Stimulated activated CD8-positive, alpha-beta memory T cell treated with anti-CD3 and anti-CD28 coated beads, Interleukin-7, amount 100 ng/mL, for 48 hours (primary cell): ENCODE data around the gene MGLL.
"Not testable (repeated sequence)": the region's sequence is repeated elsewhere in the genome, so short reads cannot be mapped to it uniquely, and the experiment has no call there.

ENCODE experiments used
- DNase-seq, 2 donors: peaks; one replicate each; pipeline ENCODE4 v3.0.0-alpha.2; 2020; ENCODE audit warnings: low read depth in 1 of 2; ENCODE audit errors: extremely low read depth in 1 of 2

MGLL gene

GRCh38 chr3:127663151-127663550 is 159.2 kb downstream of the MGLL start:
- no peak for DNase-seq

- no peak for DNase-seq
Measured at GRCh38 chr3:127662001-127662469, 160.3 kb downstream of the MGLL start.

- no peak for DNase-seq
Measured at GRCh38 chr3:127661600-127661999, 160.7 kb downstream of the MGLL start.

- no peak for DNase-seq
Measured at GRCh38 chr3:127660621-127661251, 161.6 kb downstream of the MGLL start.

- no peak for DNase-seq
Measured at GRCh38 chr3:127658234-127658633, 164.1 kb downstream of the MGLL start.

GRCh38 chr3:127656906-127657305 is 165.4 kb downstream of the MGLL start:
- DNase-seq: no peak

GRCh38 chr3:127655641-127656040 is 166.7 kb downstream of the MGLL start:
- no peak for DNase-seq

- not testable (repeated sequence) for DNase-seq
Measured at GRCh38 chr3:127654993-127655392, 167.3 kb downstream of the MGLL start.

GRCh38 chr3:127654374-127654773 is 167.9 kb downstream of the MGLL start:
- no peak for DNase-seq

- DNase-seq: no peak
Measured at GRCh38 chr3:127652246-127652995, 169.9 kb downstream of the MGLL start.

- DNase-seq: no peak
Measured at GRCh38 chr3:127651516-127652172, 170.7 kb downstream of the MGLL start.

- no peak for DNase-seq
Measured at GRCh38 chr3:127650236-127650635, 172.1 kb downstream of the MGLL start.

GRCh38 chr3:127647845-127648204 is 174.5 kb downstream of the MGLL start:
- no peak for DNase-seq

GRCh38 chr3:127647166-127647844 is 175.0 kb downstream of the MGLL start:
- DNase-seq: no peak

GRCh38 chr3:127646501-127647046 is 175.7 kb downstream of the MGLL start:
- DNase-seq: no peak

- no peak for DNase-seq
Measured at GRCh38 chr3:127645371-127646015, 176.8 kb downstream of the MGLL start.

GRCh38 chr3:127644641-127645370 is 177.5 kb downstream of the MGLL start:
- DNase-seq: no peak

GRCh38 chr3:127640042-127640355 is 182.3 kb downstream of the MGLL start:
- DNase-seq: no peak

GRCh38 chr3:127639173-127640041 is 182.9 kb downstream of the MGLL start:
- no peak for DNase-seq
